ENCODE measurements around the gene INTS3. TPM values are rescaled to one million over a fixed set of nuclear protein-coding genes. Genes with fewer than 3 reads are reported as not detected.

The INTS3 gene
- total and polyA plus RNA-seq, 2 of the 8 experiments (the other 6 are each of a cell fraction or from before 2014, with no cell fraction given): 66.8 to 93.2 TPM

DNA sequence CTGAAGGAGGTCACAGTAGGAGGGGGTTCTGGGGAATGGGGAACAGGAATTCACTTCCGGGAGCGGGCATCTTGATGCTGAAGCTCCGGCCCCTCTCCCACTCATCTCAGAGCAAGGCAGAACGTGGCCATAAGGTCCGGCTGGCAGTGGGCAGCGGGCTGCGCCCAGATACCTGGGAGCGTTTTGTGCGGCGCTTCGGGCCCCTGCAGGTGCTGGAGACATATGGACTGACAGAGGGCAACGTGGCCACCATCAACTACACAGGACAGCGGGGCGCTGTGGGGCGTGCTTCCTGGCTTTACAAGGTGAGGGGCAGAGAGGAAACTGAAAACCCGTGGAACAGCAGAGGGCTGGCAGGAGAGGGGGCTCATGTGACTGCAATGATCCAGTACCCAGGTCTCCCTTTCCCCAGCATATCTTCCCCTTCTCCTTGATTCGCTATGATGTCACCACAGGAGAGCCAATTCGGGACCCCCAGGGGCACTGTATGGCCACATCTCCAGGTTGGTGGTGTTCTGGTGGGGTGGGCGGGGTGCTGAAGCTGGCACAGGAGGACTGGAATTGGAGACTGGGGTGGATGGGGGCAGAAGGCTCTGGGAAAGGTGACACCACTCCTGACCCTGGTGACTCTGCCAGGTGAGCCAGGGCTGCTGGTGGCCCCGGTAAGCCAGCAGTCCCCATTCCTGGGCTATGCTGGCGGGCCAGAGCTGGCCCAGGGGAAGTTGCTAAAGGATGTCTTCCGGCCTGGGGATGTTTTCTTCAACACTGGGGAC lies 50.4 kb downstream of the INTS3 start:
- no peak overlapping the region for H3K56ac ChIP-seq (replicated peaks; ENCODE audit: insufficient read length, low read depth, low read length)
- H3K27me3 ChIP-seq (replicated peaks in 1 of 4; ENCODE audit: control insufficient read depth in 3 of 4, extremely low read depth in 1 of 4, insufficient read depth in 3 of 4, low read length in 3 of 4): no peaks in the 10 kb centered on the region; a peak in 1 of 7 replicates
- H3K9me3 ChIP-seq (ENCODE audit: insufficient read depth in 2 of 2, low read depth in 1 of 2, low read length in 1 of 2): no peaks in the 10 kb centered on the region
- H2BK15ac ChIP-seq (ENCODE audit: low read length): no peak overlapping the region
- no peak overlapping the region for H3K4me2 ChIP-seq (ENCODE audit: insufficient read depth in 1 of 2, low read depth in 2 of 2, low read length in 2 of 2)
- no peak overlapping the region for H4K91ac ChIP-seq (replicated peaks; ENCODE audit: insufficient read length, low read length)
- no peak overlapping the region for H2BK12ac ChIP-seq (ENCODE audit: low read depth, low read length)
- H3K14ac ChIP-seq (ENCODE audit: insufficient read length): no peak overlapping the region
- H3K23me2 ChIP-seq (ENCODE audit: low read depth, low read length): peaks cover 11% of the 10 kb centered on the region
- ChIA-PET CTCF (ENCODE audit: partially characterized antibody) (interaction anchor here (0.7 to 1.4 kb wide), 3 partner anchors 9 to 422 kb away, joined by 3 to 5 read pairs (median 4); no protein-coding TSS in a partner anchor), POLR2A (ENCODE audit: partially characterized antibody) (interaction anchor here (1.0 to 6.3 kb wide), 4 partner anchors 119 to 214 kb away, joined by 3 to 53 read pairs (median 4); partner anchors contain the start of genes CREB3L4, RPS27 and SLC39A1)
- no peaks in the 10 kb centered on the region for H4K20me1 ChIP-seq (replicated peaks in 1 of 2; ENCODE audit: control insufficient read depth in 1 of 2, insufficient read depth in 2 of 2, low read length in 2 of 2)
- H2AFZ ChIP-seq (ENCODE audit: low read length): no peak overlapping the region
- no peak overlapping the region for H3K27ac ChIP-seq (ENCODE audit: low read depth, low read length)
- peaks cover 0 to 17% (median 11%) of the 10 kb centered on the region in 4 experiments; a peak in 6 of 7 replicates for H3K4me1 ChIP-seq (replicated peaks in 1 of 4; ENCODE audit: control insufficient read depth in 3 of 4, insufficient read depth in 4 of 4, low read length in 3 of 4)
- no peak for DNase-seq (ENCODE audit: low read depth in 1 of 2, low spot score in 2 of 2)
- no peak overlapping the region for H4K5ac ChIP-seq (ENCODE audit: insufficient read length, low read depth, low read length)
- H3K79me1 ChIP-seq (ENCODE audit: low read depth, low read length): peaks cover 5% of the 10 kb centered on the region; the same call in 1 of the 2 replicates
- no peak overlapping the region for H3K9ac ChIP-seq (replicated peaks in 1 of 4; ENCODE audit: extremely low read depth in 1 of 4, low read depth in 3 of 4, low read length in 3 of 4)
- TF ChIP-seq SIX5 (IDR thresholded peaks at IDR 0.05; ENCODE audit: low read depth, low read length) (no peak), ZNF274 (IDR thresholded peaks at IDR 0.05; ENCODE audit: borderline replicate concordance, extremely low read depth, low read length) (no peak), SP4 (IDR thresholded peaks at IDR 0.05; ENCODE audit: low read length) (no peak), CBX8 (IDR thresholded peaks at IDR 0.05; ENCODE audit: borderline replicate concordance, low read depth, low read length) (no peak), PHF8 (conservative IDR thresholded peaks at IDR 0.05; ENCODE audit: low read depth, low read length) (no peak)
- TF ChIP-seq, protein P1, sequence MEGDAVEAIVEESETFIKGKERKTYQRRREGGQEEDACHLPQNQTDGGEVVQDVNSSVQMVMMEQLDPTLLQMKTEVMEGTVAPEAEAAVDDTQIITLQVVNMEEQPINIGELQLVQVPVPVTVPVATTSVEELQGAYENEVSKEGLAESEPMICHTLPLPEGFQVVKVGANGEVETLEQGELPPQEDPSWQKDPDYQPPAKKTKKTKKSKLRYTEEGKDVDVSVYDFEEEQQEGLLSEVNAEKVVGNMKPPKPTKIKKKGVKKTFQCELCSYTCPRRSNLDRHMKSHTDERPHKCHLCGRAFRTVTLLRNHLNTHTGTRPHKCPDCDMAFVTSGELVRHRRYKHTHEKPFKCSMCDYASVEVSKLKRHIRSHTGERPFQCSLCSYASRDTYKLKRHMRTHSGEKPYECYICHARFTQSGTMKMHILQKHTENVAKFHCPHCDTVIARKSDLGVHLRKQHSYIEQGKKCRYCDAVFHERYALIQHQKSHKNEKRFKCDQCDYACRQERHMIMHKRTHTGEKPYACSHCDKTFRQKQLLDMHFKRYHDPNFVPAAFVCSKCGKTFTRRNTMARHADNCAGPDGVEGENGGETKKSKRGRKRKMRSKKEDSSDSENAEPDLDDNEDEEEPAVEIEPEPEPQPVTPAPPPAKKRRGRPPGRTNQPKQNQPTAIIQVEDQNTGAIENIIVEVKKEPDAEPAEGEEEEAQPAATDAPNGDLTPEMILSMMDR (IDR thresholded peaks at IDR 0.05; ENCODE audit: control extremely low read depth in 1 of 3, insufficient read depth in 1 of 3, low read depth in 1 of 3, low read length in 3 of 3): no peak
- TF ChIP-seq, protein P2, sequence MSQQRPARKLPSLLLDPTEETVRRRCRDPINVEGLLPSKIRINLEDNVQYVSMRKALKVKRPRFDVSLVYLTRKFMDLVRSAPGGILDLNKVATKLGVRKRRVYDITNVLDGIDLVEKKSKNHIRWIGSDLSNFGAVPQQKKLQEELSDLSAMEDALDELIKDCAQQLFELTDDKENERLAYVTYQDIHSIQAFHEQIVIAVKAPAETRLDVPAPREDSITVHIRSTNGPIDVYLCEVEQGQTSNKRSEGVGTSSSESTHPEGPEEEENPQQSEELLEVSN (IDR thresholded peaks at IDR 0.05): no peak
- H3K18ac ChIP-seq (ENCODE audit: extremely low read depth, low read length): no peak overlapping the region
- 94% methylated on average over 21 of the region's 22 CpGs; no CpG with 5 or more reads in 1 of the 2 experiments for WGBS, 2 experiments (ENCODE audit: extremely low coverage in 1 of 2, insufficient coverage in 1 of 2, insufficient read length in 1 of 2, insufficient replicate concordance in 2 of 2, low coverage in 1 of 2, low lambda C conversion rate in 2 of 2, missing lambda C conversion rate in 1 of 2)
- H2BK20ac ChIP-seq (ENCODE audit: low read length): no peak overlapping the region
- H4K8ac ChIP-seq (ENCODE audit: extremely low read depth, insufficient read depth, low read length): no peak overlapping the region
- no peak overlapping the region for H2BK5ac ChIP-seq (ENCODE audit: low read depth, low read length)
- H3K23ac ChIP-seq (ENCODE audit: insufficient read length): no peak overlapping the region
- no peak overlapping the region for H3K4me3 ChIP-seq (ENCODE audit: extremely low read depth in 1 of 4, insufficient read depth in 2 of 4, low read depth in 3 of 4, low read length in 4 of 4)
- no peak overlapping the region for H2BK120ac ChIP-seq (replicated peaks; ENCODE audit: low read depth, low read length)
- no peak for FAIRE-seq
- H3K4ac ChIP-seq (replicated peaks; ENCODE audit: insufficient read length, low read depth, low read length): no peak overlapping the region
- no peaks in the 10 kb centered on the region; a peak in 1 of 4 replicates for H3K79me2 ChIP-seq (ENCODE audit: control insufficient read depth in 1 of 2, insufficient read depth in 2 of 2, low read length in 2 of 2)
- peaks cover 0 to 6% (median 2%) of the 10 kb centered on the region in 4 experiments; a peak in 3 of 8 replicates for H3K36me3 ChIP-seq (ENCODE audit: control insufficient read depth in 2 of 4, insufficient read depth in 4 of 4, low read length in 3 of 4)
- no peak overlapping the region for H2AK5ac ChIP-seq (ENCODE audit: low read depth, low read length)

All from H1 (cell line).